Amniotic epithelial cell (primary cell): Measurements from ENCODE around the gene ARAP3.

ENCODE experiments used
- DNase-seq: peaks from one replicate; pipeline ENCODE4 v3.0.0-alpha.2; 2010; ENCODE audit warnings: low read depth

Gene ARAP3

DNA sequence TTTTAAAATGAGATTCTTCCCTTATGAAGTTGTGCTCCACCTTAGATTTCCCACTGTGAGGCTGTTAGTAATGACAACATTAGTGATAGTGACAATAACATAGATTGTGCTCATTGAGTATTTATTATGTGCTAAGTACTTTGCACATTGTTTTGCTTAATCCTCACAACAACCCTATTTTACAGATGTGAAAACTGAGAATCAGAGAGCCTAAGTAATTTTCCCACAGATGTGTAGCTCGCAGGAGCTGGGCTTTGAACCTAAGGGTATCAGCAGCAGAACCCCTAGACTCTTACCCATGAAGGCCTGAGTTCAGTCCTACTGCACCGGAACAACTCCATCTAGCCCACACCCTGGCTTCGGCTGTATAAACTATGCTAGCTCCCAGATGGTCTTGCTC lies 15.6 kb upstream of the ARAP3 start:
- DNase-seq = no peak

GRCh38 chr5:141696431-141696830 lies 14.4 kb upstream of the ARAP3 start:
- DNase-seq = no peak

DNA sequence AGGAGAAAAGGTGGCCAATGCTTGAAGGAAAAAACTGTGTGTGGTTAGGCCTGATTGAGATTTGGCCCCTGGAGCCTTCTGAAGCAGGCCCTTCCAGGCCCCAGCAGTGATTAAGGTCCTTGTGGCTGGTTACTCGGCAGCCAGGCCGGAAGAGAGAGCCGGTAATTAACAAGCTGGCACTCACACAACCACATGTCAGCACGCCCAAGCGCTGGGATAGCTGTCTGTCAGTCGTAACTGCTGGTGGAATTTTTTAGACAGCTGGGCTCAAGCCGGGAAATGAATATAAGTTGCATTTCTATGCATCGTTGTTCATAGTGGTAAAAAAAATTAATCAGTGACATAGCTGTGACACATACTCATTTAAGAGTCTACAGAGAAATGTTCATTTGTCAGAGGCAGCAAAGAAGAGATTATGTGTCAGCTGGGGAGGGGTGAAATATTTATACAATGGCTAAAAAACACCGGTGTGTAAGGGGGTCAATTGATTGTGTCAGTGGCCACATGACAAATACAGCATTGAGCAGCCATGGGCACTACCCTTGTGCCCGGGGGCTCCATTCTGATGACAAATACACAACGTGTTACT lies 13.7 kb upstream of the ARAP3 start:
- no peak for DNase-seq

DNA sequence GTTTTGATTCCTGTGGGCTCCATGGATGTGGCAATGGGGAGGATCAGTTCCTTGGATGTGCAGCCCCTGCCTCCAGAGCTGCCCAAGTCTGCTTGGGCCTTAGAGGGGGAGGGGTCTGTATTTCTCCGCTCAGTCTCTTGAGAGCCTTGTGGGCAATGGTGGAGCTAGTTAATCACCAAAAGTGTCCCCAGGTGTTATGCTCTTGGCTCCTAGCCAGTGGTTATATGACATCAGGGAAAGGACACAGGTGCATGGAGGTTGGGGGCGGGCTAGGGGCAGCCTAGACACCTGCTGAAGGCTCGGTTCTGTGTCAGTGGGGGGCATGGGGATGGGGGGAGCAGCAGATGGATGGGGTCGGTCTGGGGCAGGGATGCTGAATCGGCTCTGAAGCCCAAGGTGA lies 12.4 kb upstream of the ARAP3 start:
- DNase-seq = no peak

DNA sequence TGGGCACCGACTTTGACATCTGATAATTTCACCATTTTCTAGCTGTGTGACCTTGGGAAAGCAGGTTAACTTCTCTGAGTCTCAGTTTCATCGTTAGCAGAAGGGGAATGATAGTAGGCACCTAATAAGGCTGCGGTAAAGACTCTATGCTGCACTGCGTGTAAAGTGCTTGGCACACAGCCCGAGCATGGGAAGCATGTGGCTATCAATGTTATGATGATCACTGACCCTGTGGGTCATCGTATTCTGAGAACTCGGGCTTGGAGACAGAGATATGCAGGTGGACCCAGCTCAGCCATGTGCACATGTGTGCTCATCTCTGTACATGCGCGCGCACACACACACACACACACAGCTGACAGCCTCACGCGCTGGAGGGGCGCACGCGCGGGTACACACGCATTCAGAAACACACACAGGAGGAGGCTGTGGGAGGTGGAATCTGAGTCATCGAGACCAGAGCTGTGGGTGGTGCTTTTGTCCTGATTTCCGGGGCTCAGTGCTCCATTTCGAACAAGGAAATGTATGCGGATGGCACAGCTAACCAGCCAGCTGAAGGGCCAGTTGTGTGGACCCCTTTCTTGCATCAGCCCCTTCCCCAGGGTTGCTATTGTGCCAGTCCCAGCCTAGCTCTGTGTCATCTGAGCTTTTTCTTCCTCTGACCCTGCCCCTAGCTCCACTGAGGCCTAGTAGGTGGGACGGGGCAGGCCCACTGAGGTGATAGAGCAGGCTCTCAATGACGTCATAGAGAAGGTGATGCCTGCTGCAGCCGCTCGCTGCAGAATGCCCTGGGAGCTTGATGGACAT lies 11.1 kb upstream of the ARAP3 start:
- DNase-seq = peak; percentile 72

DNA sequence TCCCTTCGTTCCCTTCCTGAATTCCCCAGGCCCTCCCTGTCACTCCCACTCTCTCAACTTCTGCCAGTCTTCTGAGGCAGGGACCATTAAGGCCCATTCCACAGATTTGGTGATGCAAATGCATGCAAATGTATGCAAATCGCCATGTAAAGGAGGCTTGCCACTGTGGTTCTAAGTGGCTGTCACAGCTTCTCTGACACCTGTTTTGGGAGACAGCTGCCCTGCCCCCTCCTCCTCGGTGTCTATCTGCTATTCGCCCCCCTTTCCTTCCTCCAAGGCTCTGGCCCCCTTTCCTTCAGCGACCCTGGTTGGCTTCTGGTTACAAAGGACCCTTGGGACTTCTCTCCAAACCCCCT lies 10.5 kb upstream of the ARAP3 start:
- no peak for DNase-seq

GRCh38 chr5:141691867-141692532 lies 10.0 kb upstream of the ARAP3 start:
- DNase-seq = peak; percentile 56

DNA sequence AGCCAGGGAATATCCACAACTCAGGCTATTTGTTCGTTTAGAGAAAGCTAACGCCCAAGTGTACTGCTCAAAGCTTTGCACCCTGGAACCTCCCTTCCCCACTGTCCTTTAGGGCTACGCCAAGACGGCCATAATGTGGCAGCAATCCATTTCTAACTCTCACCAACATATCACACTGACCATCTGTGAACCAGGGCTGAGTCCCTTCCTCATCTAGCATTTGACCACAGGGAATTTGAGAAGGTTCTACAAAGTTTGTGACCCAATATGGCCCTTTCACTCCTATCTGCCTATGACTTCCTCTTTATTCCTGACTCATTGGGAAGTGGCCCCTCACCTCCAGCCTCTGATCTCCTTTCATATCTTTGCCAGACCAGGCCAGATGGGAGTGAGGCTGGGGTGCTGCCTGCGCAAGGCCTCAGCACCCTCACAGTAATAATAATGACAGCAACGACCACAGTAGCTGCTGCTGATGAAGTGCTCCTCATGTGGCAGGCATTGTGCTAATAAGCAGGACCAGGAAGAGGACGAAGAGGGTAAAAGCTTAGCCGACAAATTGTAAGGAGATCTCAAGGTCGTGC lies 9.3 kb upstream of the ARAP3 start:
- no peak for DNase-seq

DNA sequence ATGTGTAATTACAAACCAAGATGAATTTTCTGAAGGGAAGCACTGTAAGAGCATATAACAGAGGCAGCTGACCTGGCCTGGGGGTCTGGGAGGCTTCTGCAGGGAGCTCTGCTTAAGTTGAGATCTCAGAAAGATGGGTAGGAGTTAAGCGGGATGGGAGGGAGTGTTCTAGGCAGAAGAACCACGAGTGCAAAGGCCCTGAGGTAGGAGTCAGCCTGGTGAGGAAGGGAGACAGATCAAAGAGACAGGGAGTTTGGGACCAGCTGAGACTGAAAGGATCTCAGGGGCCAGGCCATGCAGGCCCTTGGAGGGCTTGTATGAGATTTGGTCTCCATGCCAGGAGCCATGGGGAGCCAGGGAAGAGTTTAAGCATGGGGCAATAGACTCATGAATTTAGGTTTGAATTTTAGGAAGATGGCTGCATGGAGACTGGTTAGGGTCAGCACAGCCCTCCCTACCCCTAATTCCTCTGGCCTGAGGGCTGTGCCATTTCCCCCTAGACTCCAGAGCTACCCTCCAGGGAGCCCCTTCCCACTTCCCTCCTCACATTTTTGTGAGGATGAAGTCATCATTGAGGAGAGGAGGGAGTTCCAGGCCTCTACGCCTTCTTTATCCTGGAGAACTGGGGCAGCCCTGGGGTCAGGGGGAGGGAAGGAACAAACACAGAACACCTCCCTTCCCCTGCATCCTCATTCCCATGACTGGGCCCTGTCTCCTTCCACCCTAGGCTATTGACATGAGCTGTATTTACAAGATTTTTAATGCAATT lies 4.8 kb upstream of the ARAP3 start:
- peak; percentile 34 for DNase-seq

- no peak for DNase-seq
Measured at GRCh38 chr5:141685591-141685990, 3.6 kb upstream of the ARAP3 start.

DNA sequence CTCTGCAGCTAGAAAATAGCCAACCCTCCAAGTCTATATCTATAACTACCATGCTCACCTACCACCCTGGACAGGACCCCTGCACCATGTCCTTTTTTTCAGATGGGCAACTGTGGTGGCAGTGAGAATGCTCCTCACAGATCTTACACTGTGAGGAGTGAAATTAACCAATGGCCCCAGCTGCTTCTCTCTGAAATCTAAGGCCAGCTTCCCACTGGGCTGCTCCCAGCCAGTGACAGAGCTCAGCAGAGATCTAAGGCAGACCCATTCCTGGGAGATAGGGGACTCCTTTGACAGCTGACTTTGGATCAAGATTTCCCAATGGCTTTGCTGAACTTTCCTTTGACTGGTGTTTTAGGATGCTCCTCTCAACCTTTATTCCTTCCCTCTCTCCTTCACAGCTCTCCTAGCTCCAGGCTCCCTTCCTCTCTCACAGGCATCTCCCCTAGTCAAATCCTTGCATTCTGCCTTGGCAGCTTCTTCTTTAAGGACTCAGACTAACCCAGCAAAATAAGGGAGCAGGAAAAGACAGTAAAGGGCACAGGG lies 1.6 kb upstream of the ARAP3 start:
- no peak for DNase-seq

DNA sequence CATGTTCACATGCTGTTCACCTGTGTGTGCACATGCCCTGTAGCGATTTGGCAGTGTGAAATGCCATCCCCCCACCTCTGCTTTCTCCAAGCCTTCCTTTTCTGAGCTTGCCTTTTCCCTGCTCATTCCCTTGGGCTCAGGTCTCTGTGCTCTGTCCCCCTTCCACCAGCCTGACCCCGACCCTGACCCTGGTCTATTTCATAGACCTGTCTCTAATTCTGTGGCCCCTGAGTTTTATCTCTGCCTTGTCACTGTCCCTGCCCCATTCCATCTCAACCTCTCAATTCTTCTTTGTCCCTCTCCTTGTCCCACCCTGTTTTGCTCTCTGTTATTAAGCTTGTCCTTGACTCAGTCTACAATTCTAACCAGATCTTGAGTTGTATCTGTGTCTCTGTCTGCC lies 735 bp downstream of the ARAP3 start:
- DNase-seq = no peak

GRCh38 chr5:141680751-141681201 lies 1.3 kb downstream of the ARAP3 start:
- no peak for DNase-seq

DNA sequence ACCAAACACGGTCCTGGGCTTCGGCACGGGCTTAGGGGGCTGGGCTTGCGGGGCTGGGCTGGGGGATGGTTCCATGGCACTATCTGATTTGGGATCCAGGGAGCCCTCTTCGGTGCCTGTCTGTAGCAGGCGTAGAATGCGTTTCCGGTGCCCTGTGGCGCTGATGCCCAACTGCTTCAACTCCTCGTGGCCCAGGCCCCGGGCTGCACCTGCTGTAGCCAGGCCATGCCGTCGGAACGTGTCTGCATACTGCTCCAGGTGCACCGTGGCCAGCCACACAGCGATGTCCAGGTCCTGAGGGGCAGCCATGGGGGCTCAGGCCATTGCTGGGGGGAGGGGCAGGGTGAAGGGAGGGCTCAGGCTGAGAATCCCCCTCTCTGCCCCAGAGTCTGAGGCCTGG lies 1.9 kb downstream of the ARAP3 start:
- no peak for DNase-seq

DNA sequence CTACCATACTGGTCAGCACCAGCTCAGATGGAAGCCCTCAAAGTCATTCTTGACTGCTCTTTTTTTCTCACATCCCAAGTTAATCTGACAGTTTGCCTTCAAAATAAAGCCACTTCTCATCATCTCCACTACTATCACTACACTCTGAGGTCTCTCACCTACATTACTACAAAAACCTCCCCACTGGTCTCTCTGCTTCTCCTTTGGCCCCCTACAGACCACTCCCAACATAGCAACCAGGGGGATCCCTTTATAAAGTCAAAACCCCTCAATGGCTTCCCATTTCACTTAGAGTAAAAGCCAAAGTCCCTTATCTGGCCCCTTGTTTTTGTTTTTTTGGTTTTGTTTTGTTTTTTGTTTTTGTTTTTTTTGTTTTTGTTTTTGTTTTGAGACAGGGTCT lies 4.6 kb downstream of the ARAP3 start:
- no peak for DNase-seq

- no peak for DNase-seq
Measured at GRCh38 chr5:141675672-141676071, 6.4 kb downstream of the ARAP3 start.

GRCh38 chr5:141674747-141675146 lies 7.3 kb downstream of the ARAP3 start:
- DNase-seq = no peak

GRCh38 chr5:141672841-141673813 lies 8.9 kb downstream of the ARAP3 start:
- no peak for DNase-seq

DNA sequence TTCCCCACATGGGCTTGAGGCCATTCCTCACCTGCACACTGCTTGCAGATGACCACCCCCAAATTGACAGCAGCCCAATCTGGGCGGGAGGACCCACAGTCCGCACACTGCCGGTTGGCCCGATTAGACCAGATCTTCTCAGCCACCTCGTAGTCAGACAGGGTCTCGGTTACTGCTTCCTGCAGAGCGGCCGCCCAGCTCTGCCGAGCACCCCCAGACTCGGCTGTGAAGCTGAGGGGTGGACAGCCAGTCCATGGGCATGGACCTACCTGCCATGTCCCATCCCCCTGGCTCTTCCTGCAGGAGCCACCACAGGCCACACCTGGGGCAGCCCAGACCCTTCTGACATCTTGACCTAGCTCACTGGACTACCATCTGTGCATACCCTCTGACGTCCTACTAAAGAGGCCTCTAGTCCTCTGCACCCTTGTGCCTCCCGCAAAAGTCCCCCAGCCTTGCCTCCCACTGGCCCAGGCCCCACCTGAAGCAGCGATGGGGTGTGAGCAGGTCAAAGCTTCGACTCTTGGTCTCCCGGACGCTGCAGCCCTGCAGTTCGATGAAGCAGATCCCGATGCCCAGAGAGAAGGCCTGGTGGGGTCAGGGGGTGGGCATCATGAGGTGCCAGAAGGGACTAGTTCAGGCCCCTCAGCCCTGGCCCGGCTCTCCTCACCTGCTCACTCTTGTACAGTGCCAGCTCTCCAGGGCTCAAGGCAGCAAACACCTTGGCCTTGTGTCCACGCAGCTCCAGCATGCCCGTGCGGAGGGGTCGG lies 9.8 kb downstream of the ARAP3 start:
- no peak for DNase-seq

GRCh38 chr5:141669520-141669919 lies 12.5 kb downstream of the ARAP3 start:
- DNase-seq = no peak
